Type B pancreatic cell (in vitro differentiated cells): ENCODE results near the gene DOK6. TPM values are rescaled to one million over a fixed set of nuclear protein-coding genes. Genes with fewer than 3 reads are reported as not detected.

Source experiments
- DNase-seq: peaks from one replicate; pipeline ENCODE4 v3.0.0; 2021; ENCODE audit warnings: mixed read lengths; ENCODE audit not compliant: unreplicated experiment; ENCODE audit errors: extremely low spot score
- H3K27ac Mint-ChIP-seq: 2 replicates; pipeline ENCODE4 v1.8.0; 2021; ENCODE audit warnings: mild to moderate bottlenecking, mixed read lengths
- H3K27me3 Mint-ChIP-seq: 2 replicates; pipeline ENCODE4 v1.8.0; 2021; ENCODE audit warnings: mixed read lengths
- H3K36me3 Mint-ChIP-seq: 2 replicates; pipeline ENCODE4 v1.8.0; 2021; ENCODE audit warnings: mixed read lengths
- H3K4me1 Mint-ChIP-seq: one replicate; pipeline ENCODE4 v1.8.0; 2021; ENCODE audit warnings: mixed read lengths; ENCODE audit not compliant: unreplicated experiment
- H3K4me3 Mint-ChIP-seq: 2 replicates; pipeline ENCODE4 v1.8.0; 2021; ENCODE audit warnings: mild to moderate bottlenecking, mixed read lengths
- H3K9me3 Mint-ChIP-seq: 2 replicates; pipeline ENCODE4 v1.8.0; 2021; ENCODE audit warnings: mixed read lengths
- total RNA-seq: library from RNA; stranded (reverse); gene quantifications from 2 replicates; pipeline ENCODE4 v1.2.1, GENCODE V29; 2021; ENCODE audit warnings: low replicate concordance
- TF ChIP-seq, protein P1 (sequence below): fragments of 200-600 bp; sonication (generic); conservative IDR thresholded peaks from 2 replicates; pipeline ENCODE4 v1.5.0; 2021; ENCODE audit warnings: antibody characterized with exemption, mild to moderate bottlenecking

Gene DOK6
- total RNA-seq, 1 donor from 2014 or later = 7.3 TPM

DNA sequence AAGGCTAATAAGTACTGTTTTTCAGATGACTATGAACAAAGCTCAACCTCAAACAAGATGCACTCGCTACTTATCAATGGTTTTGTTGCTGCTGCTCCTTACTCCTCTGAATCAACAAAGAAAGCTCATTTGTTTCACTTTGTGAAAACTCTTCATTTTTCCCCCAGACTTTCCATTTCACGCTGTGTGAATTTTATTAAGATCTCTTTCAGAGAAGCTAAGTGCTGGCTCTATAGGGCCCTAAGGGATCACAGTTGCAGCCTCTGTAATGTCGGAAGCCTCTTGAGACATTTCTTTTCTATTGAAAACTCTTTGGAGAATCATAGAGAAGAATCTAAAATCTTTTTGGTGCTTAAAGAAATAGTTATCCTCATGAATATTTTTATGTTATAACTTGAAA, 337.2 kb downstream of the DOK6 start:
- no peaks in the 10 kb centered on the region for H3K9me3 Mint-ChIP-seq
- no peaks in the 10 kb centered on the region for H3K36me3 Mint-ChIP-seq
- TF ChIP-seq, protein P1, sequence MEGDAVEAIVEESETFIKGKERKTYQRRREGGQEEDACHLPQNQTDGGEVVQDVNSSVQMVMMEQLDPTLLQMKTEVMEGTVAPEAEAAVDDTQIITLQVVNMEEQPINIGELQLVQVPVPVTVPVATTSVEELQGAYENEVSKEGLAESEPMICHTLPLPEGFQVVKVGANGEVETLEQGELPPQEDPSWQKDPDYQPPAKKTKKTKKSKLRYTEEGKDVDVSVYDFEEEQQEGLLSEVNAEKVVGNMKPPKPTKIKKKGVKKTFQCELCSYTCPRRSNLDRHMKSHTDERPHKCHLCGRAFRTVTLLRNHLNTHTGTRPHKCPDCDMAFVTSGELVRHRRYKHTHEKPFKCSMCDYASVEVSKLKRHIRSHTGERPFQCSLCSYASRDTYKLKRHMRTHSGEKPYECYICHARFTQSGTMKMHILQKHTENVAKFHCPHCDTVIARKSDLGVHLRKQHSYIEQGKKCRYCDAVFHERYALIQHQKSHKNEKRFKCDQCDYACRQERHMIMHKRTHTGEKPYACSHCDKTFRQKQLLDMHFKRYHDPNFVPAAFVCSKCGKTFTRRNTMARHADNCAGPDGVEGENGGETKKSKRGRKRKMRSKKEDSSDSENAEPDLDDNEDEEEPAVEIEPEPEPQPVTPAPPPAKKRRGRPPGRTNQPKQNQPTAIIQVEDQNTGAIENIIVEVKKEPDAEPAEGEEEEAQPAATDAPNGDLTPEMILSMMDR = no peak
- H3K4me3 Mint-ChIP-seq = no peak overlapping the region
- no peaks in the 10 kb centered on the region for H3K4me1 Mint-ChIP-seq
- DNase-seq = no peak
- H3K27me3 Mint-ChIP-seq = no peaks in the 10 kb centered on the region
- H3K27ac Mint-ChIP-seq = no peak overlapping the region

- Mint-ChIP-seq H3K4me1 (no peaks in the 10 kb centered on the region), H3K27me3 (no peaks in the 10 kb centered on the region), H3K4me3 (no peak overlapping the region), H3K36me3 (no peaks in the 10 kb centered on the region), H3K27ac (no peak overlapping the region), H3K9me3 (no peaks in the 10 kb centered on the region)
- DNase-seq = no peak
- TF ChIP-seq, protein P1 = no peak
Observed at GRCh38 chr18:69747388-69747787, 346.7 kb downstream of the DOK6 start.

- Mint-ChIP-seq H3K4me3 (no peak overlapping the region), H3K9me3 (no peaks in the 10 kb centered on the region), H3K4me1 (peaks cover 4% of the 10 kb centered on the region), H3K36me3 (no peaks in the 10 kb centered on the region), H3K27me3 (no peaks in the 10 kb centered on the region), H3K27ac (no peak overlapping the region)
- no peak for DNase-seq
- TF ChIP-seq, protein P1 = no peak
Observed at GRCh38 chr18:69752737-69753380, 352.2 kb downstream of the DOK6 start.

DNA sequence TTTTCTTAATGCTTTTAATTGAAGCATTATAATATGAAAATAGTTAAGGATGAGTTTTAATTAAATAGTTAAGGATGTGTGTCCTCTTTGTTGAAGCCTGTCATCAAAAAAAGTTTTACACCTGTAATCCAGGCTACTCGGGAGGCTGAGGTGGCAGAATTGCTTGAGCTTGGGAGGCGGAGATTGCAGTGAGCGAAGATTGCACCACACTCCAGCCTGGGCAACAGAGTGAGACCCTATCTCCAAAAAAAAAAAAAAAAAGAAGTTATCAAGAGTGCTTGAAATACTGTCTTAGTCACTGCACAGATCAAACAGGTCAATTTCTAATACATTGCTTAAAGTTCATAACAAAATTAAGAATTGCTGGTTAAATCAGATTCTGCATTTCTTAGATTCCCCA, 353.4 kb downstream of the DOK6 start:
- TF ChIP-seq, protein P1 = no peak
- no peaks in the 10 kb centered on the region for H3K9me3 Mint-ChIP-seq
- H3K36me3 Mint-ChIP-seq = no peaks in the 10 kb centered on the region
- no peak for DNase-seq
- peaks cover 12% of the 10 kb centered on the region for H3K4me1 Mint-ChIP-seq
- H3K27ac Mint-ChIP-seq = no peak overlapping the region
- H3K27me3 Mint-ChIP-seq = no peaks in the 10 kb centered on the region
- H3K4me3 Mint-ChIP-seq = no peak overlapping the region

- H3K27ac Mint-ChIP-seq = no peak overlapping the region
- no peak for DNase-seq
- no peak overlapping the region for H3K4me3 Mint-ChIP-seq
- H3K9me3 Mint-ChIP-seq = no peaks in the 10 kb centered on the region
- no peaks in the 10 kb centered on the region for H3K27me3 Mint-ChIP-seq
- TF ChIP-seq, protein P1 = no peak
- H3K4me1 Mint-ChIP-seq = peaks cover 12% of the 10 kb centered on the region
- H3K36me3 Mint-ChIP-seq = no peaks in the 10 kb centered on the region
Observed at GRCh38 chr18:69755041-69755440, 354.4 kb downstream of the DOK6 start.
